HG02798 (cell line): ENCODE data around the gene PHPT1.
"Not testable (repeated sequence)": the region's sequence is repeated elsewhere in the genome, so short reads cannot be mapped to it uniquely, and the experiment has no call there.

Source experiments
- ATAC-seq: cut with Tn5 transposase; IDR thresholded peaks from one replicate; pipeline ENCODE4 v1.9.1; 2021; ENCODE audit warnings: mild to moderate bottlenecking; ENCODE audit not compliant: unreplicated experiment, poor library complexity

The PHPT1 gene

GRCh38 chr9:136881691-136882108 lies 32.5 kb downstream of the PHPT1 start:
- no peak for ATAC-seq

- ATAC-seq, result peak; percentile 19
Observed at GRCh38 chr9:136882109-136882946, 33.1 kb downstream of the PHPT1 start.

- ATAC-seq, result not testable (repeated sequence)
Observed at GRCh38 chr9:136882947-136883283, 33.7 kb downstream of the PHPT1 start.

DNA sequence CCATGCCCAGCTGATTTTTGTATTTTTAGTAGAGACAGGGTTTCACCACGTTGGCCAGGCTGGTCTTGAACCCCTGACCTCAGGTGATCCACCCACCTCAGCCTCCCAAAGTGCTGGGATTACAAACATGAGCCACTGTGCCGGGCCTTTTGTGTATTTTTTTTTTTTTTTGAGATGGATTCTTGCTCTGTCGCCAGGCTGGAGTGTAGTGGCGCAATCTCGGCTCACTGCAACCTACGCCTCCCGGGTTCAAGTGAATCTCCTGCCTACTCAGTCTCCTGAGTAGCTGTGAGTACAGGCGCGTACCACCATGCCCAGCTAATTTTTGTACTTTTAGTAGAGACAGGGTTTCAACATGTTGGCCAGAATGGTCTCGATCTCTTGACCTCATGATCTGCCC lies 34.5 kb downstream of the PHPT1 start:
- not testable (repeated sequence) for ATAC-seq

DNA sequence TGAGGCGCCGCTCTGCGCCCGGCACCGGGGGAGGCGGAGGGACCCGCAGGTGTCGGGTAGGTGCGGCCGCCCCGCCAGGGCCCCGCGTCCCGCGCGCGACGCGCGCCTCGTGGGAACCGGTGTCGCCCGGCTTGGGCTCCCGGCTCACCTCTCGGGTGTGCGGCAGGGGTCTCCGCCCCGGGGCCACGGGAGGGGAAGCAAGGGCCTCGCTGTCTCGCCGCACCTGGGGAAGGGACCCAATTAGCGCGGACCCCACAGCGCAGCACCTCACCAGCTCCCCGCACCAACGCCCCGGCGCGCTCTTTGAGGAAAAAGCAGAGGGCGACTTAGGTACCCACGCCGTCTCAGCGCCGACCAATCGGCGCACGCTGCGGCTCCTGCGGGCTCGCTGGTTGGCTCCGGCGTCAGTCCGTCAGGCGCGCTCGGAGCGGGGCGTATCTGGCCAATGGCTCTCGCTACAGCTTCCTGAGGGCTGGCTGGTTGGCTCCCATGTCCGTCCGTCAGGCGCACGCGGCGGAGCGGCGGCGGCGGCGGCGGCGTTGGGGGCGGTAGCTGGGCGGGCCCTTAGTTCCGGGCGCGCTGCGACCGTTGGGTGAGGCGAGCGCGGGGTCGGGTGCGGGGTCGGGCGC lies 36.9 kb downstream of the PHPT1 start, which contains the start of gene TRAF2:
Gene TRAF2 (plus strand): TSS at position 567 of the 629 bp plus-strand sequence. CDS start 12,225 bp downstream, outside the sequence.
- ATAC-seq, result peak; percentile 88

- peak; percentile 9 for ATAC-seq
Observed at GRCh38 chr9:136886610-136887597, 37.7 kb downstream of the PHPT1 start.

DNA sequence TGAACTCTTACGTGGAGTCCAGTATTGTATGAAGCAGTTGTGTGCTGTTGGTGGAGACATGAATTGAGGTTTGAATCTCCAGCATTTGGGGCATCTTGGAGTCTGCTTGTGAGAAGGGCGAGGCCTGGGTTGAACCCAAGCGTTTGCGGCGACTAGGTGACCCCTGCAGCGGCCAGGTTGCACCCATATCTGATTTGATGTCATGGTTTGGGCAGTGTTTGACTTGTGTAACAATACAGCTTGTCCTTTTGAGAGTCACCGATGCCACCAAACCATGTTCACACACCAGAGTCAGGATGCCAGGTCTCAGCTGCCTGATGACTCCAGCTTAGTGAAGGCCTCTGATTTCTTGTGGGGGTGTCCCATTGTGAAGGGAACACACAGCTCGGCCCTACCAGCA lies 39.2 kb downstream of the PHPT1 start:
- no peak for ATAC-seq

DNA sequence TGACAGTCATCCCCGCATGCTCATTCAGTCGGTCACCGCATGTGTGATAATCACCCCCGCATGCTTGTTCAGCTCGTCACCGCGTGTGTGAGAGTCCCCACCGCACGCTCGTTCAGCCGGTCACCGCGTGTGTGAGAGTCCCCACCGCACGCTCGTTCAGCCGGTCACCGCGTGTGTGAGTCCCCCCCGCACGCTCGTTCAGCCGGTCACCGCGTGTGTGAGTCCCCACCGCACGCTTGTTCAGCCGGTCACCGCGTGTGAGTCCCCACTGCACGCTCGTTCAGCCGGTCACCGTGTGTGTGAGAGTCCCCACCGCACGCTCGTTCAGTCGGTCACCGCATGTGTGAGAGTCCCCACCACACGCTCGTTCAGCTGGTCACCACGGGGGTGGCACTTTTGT lies 40.6 kb downstream of the PHPT1 start:
- ATAC-seq, result no peak

DNA sequence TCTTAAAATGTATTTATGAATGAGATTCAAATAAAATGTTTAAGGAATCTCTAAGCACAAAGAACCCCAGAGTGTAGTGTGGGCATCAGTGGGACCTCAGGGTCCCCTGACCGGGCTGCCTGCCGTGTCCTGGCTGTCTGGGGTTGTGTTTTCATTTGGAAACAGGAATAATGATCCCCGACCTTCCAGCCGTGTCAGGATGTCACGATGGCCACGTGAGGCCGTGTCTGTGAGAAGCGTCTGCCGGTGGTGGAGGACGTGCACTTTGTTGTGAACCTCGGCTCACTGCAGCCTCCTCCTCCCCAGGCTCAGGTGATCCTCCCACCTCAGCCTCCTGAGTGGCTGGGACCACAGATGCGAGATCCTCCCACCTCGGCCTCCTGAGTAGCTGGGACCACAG lies 41.5 kb downstream of the PHPT1 start:
- no peak for ATAC-seq

GRCh38 chr9:136896027-136896426 lies 46.8 kb downstream of the PHPT1 start:
- ATAC-seq, result no peak

DNA sequence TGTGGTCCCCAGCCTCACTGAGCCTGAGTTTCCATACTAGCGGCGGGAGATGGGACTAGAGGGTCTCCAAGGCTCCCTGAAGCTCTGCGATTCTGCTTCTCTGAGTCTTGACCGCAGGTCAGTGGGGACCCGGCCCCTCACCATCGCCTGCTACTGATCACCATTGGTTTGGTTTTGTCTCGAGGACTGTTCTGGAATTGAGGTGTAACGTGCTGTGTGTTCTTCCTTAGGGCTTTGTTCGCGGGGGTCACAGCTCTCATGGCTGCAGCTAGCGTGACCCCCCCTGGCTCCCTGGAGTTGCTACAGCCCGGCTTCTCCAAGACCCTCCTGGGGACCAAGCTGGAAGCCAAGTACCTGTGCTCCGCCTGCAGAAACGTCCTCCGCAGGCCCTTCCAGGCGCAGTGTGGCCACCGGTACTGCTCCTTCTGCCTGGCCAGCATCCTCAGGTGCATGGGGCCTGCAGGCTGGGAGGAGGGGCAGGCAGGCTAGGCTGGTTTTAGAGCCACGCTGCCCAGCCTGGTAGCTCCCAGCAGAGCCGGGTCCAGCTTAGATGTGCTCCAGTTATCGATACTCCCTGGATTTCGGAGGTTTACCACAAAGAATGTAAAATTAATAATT lies 49.4 kb downstream of the PHPT1 start:
- no peak for ATAC-seq

GRCh38 chr9:136899196-136899595 lies 50.0 kb downstream of the PHPT1 start:
- peak; percentile 46 for ATAC-seq

GRCh38 chr9:136900556-136900955 lies 51.3 kb downstream of the PHPT1 start:
- no peak for ATAC-seq
